ENCODE data around the gene DPCD. TPM values are rescaled to one million over a fixed set of nuclear protein-coding genes. Genes with fewer than 3 reads are reported as not detected.

Gene DPCD
- total and polyA plus RNA-seq, 2 experiments from 2014 or later: 22.5 to 38.1 TPM

- no peak for TF ChIP-seq REST (IDR thresholded peaks at IDR 0.05; ENCODE audit: unreplicated experiment)
- no peak for TF ChIP-seq EZH2 (IDR thresholded peaks at IDR 0.05; ENCODE audit: low read depth, unreplicated experiment)
- TF ChIP-seq ZNF331 (CRISPR knock-in tag; IDR thresholded peaks at IDR 0.05; ENCODE audit: low read depth): no peak
- TF ChIP-seq JUNB (IDR thresholded peaks at IDR 0.05; ENCODE audit: unreplicated experiment): no peak
- no peak for TF ChIP-seq ZNF462 (CRISPR knock-in tag; IDR thresholded peaks at IDR 0.05)
- TF ChIP-seq NANOG (IDR thresholded peaks at IDR 0.05; ENCODE audit: borderline replicate concordance): no peak
- no peak for TF ChIP-seq CREB1 (CRISPR knock-in tag; IDR thresholded peaks at IDR 0.05; ENCODE audit: low read depth)
These were observed 7.7 kb downstream of the DPCD start (continued) for GRCh38 chr10:101595591-101596433.

All from GM23338 (cell line).